ENCODE results near the gene SHANK1. TPM values are rescaled to one million over a fixed set of nuclear protein-coding genes. Genes with fewer than 3 reads are reported as not detected.

Gene SHANK1
- total RNA-seq, 1 donor from 2014 or later, result 2.3 TPM

GRCh38 chr19:50696094-50696483, 23.5 kb downstream of the SHANK1 start:
- no peak overlapping the region for H3K27ac Mint-ChIP-seq
- H3K4me1 ChIP-seq, result peaks cover 4% of the 10 kb centered on the region
- no peak overlapping the region for H2AFZ ChIP-seq (replicated peaks)
- no peaks in the 10 kb centered on the region for H3K9me3 ChIP-seq (ENCODE audit: low read depth)
- H3K27me3 ChIP-seq, result peaks cover 100% of the 10 kb centered on the region
- no peak overlapping the region for H3K4me2 ChIP-seq
- no peak overlapping the region for H3K9ac ChIP-seq
- peaks cover 14% of the 10 kb centered on the region for H3K4me1 Mint-ChIP-seq
- H3K79me2 ChIP-seq (ENCODE audit: low read depth), result no peaks in the 10 kb centered on the region
- H3F3A ChIP-seq (ENCODE audit: low read depth), result no peaks in the 10 kb centered on the region
- H3K36me3 Mint-ChIP-seq, result peaks cover 6% of the 10 kb centered on the region
- no peak overlapping the region for H3K4me3 ChIP-seq
- DNase-seq (ENCODE audit: low spot score), result no peak
- peak overlapping the region; percentile 77 for H3K4me3 Mint-ChIP-seq
- H3K36me3 ChIP-seq, result no peaks in the 10 kb centered on the region
- H3K27ac ChIP-seq, result no peak overlapping the region
- H4K20me1 ChIP-seq (ENCODE audit: low read depth), result peaks cover 32% of the 10 kb centered on the region
- peaks cover 35% of the 10 kb centered on the region for H3K27me3 Mint-ChIP-seq (ENCODE audit: insufficient read depth, low read depth)
- no peaks in the 10 kb centered on the region for H3K9me3 Mint-ChIP-seq
- no peak for TF ChIP-seq EZH2phosphoT487 (IDR thresholded peaks at IDR 0.05)
- TF ChIP-seq CTCF (IDR thresholded peaks at IDR 0.05), result no peak
- no peak for TF ChIP-seq EZH2 (IDR thresholded peaks at IDR 0.05)

GRCh38 chr19:50695251-50696093, 24.1 kb downstream of the SHANK1 start:
- Histone ChIP-seq H3F3A (ENCODE audit: low read depth) (no peaks in the 10 kb centered on the region), H3K36me3 (no peaks in the 10 kb centered on the region), H3K9ac (no peak overlapping the region), H3K4me3 (peak overlapping the region; percentile 21), H2AFZ (replicated peaks) (no peak overlapping the region), H3K9me3 (ENCODE audit: low read depth) (no peaks in the 10 kb centered on the region), H3K4me1 (peaks cover 4% of the 10 kb centered on the region), H4K20me1 (ENCODE audit: low read depth) (peaks cover 32% of the 10 kb centered on the region), H3K79me2 (ENCODE audit: low read depth) (no peaks in the 10 kb centered on the region), H3K4me2 (peak overlapping the region; percentile 73), H3K27me3 (peaks cover 100% of the 10 kb centered on the region), H3K27ac (no peak overlapping the region)
- Mint-ChIP-seq H3K9me3 (no peaks in the 10 kb centered on the region), H3K27ac (no peak overlapping the region), H3K36me3 (peaks cover 4% of the 10 kb centered on the region), H3K27me3 (ENCODE audit: insufficient read depth, low read depth) (peaks cover 35% of the 10 kb centered on the region), H3K4me3 (peak overlapping the region; percentile 77), H3K4me1 (peaks cover 14% of the 10 kb centered on the region)
- TF ChIP-seq CTCF (IDR thresholded peaks at IDR 0.05) (no peak), EZH2phosphoT487 (IDR thresholded peaks at IDR 0.05) (no peak), EZH2 (IDR thresholded peaks at IDR 0.05) (no peak)
- DNase-seq (ENCODE audit: low spot score), result peak; percentile 85

DNA sequence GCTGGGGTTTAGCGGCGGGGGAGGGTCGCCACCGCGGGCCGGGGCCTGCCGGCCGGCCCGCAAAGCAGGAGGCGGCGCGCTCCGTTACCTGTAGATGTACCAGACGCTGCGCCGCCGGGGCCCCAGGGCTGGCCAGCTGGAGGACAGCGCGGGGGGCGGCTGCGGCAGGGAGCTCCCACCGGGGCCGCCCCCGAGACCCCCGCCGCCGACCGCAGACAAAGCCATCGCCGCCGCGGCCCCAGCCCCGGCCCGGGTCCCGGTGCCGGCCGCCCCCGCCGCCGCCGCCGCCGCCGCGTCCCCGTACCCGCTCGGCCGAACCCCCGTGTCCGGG, 24.8 kb downstream of the SHANK1 start:
- Histone ChIP-seq H3K27me3 (peaks cover 100% of the 10 kb centered on the region), H3K36me3 (no peaks in the 10 kb centered on the region), H3K4me2 (peak overlapping the region; percentile 45), H4K20me1 (ENCODE audit: low read depth) (peaks cover 32% of the 10 kb centered on the region), H2AFZ (replicated peaks) (no peak overlapping the region), H3F3A (ENCODE audit: low read depth) (no peaks in the 10 kb centered on the region), H3K9me3 (ENCODE audit: low read depth) (no peaks in the 10 kb centered on the region), H3K27ac (no peak overlapping the region), H3K4me3 (peak overlapping the region; percentile 24), H3K9ac (no peak overlapping the region), H3K4me1 (peaks cover 4% of the 10 kb centered on the region), H3K79me2 (ENCODE audit: low read depth) (no peaks in the 10 kb centered on the region)
- Mint-ChIP-seq H3K36me3 (peaks cover 4% of the 10 kb centered on the region), H3K9me3 (no peaks in the 10 kb centered on the region), H3K4me1 (peaks cover 14% of the 10 kb centered on the region), H3K4me3 (no peak overlapping the region), H3K27ac (no peak overlapping the region), H3K27me3 (ENCODE audit: insufficient read depth, low read depth) (peaks cover 35% of the 10 kb centered on the region)
- TF ChIP-seq EZH2 (IDR thresholded peaks at IDR 0.05) (peak; percentile 42), EZH2phosphoT487 (IDR thresholded peaks at IDR 0.05) (peak; percentile 42), CTCF (IDR thresholded peaks at IDR 0.05) (no peak)
- DNase-seq (ENCODE audit: low spot score), result no peak
